Measurements from ENCODE around the gene LGALS7B.
"Not testable (repeated sequence)": the region's sequence is repeated elsewhere in the genome, so short reads cannot be mapped to it uniquely, and the experiment has no call there.

Gene LGALS7B

GRCh38 chr19:38792250-38793111 is 3.5 kb downstream of the LGALS7B start:
- Histone ChIP-seq H3K36me3 (no peaks in the 10 kb centered on the region), H3K27me3 (peaks cover 13 to 23% (median 21%) of the 10 kb centered on the region in 11 experiments), H3K27ac (peak overlapping the region in 5 of 11 experiments; percentile 28 to 46 (median 33); a peak in 3 of 22 replicates), H3K4me2 (peak overlapping the region; percentile 7 to 59 (median 34); a peak in 12 of 22 replicates), H3K9me3 (replicated peaks in 1 of 11) (peaks cover 0 to 9% (median 0%) of the 10 kb centered on the region in 11 experiments; a peak in 5 of 22 replicates), H3K4me3 (0 out of 20 replicates have a peak overlapping the region, but pooled peaks of 1 of the 10 experiments have one; percentile 17), H4K20me1 (no peaks in the 10 kb centered on the region), H3K4me1 (peaks cover 0 to 8% (median 3%) of the 10 kb centered on the region in 10 experiments; a peak in 5 of 20 replicates), H3K9ac (no peak overlapping the region)
- no peak for TF ChIP-seq Cebpa-rat (IDR thresholded peaks at IDR 0.05)

GRCh38 chr19:38793177-38793576 is 4.2 kb downstream of the LGALS7B start:
- no peak overlapping the region for H3K9ac ChIP-seq
- no peak overlapping the region for H3K4me2 ChIP-seq
- peaks cover 0 to 9% (median 0%) of the 10 kb centered on the region in 11 experiments; a peak in 5 of 22 replicates for H3K9me3 ChIP-seq (replicated peaks in 1 of 11)
- H3K4me1 ChIP-seq, result peaks cover 0 to 8% (median 3%) of the 10 kb centered on the region in 10 experiments; a peak in 5 of 20 replicates
- no peaks in the 10 kb centered on the region for H3K36me3 ChIP-seq
- H4K20me1 ChIP-seq, result no peaks in the 10 kb centered on the region
- TF ChIP-seq Cebpa-rat (IDR thresholded peaks at IDR 0.05), result no peak
- no peak overlapping the region for H3K27ac ChIP-seq
- H3K27me3 ChIP-seq, result peaks cover 13 to 23% (median 21%) of the 10 kb centered on the region in 11 experiments
- H3K4me3 ChIP-seq, result no peak overlapping the region

GRCh38 chr19:38793671-38794070 is 4.7 kb downstream of the LGALS7B start:
- Histone ChIP-seq H3K27ac (no peak overlapping the region), H3K9ac (no peak overlapping the region), H3K4me1 (peaks cover 0 to 8% (median 3%) of the 10 kb centered on the region in 10 experiments; a peak in 5 of 20 replicates), H3K36me3 (no peaks in the 10 kb centered on the region), H3K27me3 (peaks cover 13 to 23% (median 21%) of the 10 kb centered on the region in 11 experiments), H3K4me2 (no peak overlapping the region), H3K4me3 (no peak overlapping the region), H4K20me1 (no peaks in the 10 kb centered on the region), H3K9me3 (replicated peaks in 1 of 11) (peaks cover 0 to 9% (median 0%) of the 10 kb centered on the region in 11 experiments; a peak in 5 of 22 replicates)
- no peak for TF ChIP-seq Cebpa-rat (IDR thresholded peaks at IDR 0.05)

GRCh38 chr19:38795549-38795948 is 6.5 kb downstream of the LGALS7B start:
- no peak for TF ChIP-seq Cebpa-rat (IDR thresholded peaks at IDR 0.05)
- Histone ChIP-seq H3K27me3 (peaks cover 13 to 23% (median 21%) of the 10 kb centered on the region in 11 experiments), H3K9me3 (replicated peaks in 1 of 11) (peaks cover 0 to 23% (median 0%) of the 10 kb centered on the region in 11 experiments; a peak in 5 of 22 replicates), H3K4me1 (peaks cover 0 to 8% (median 3%) of the 10 kb centered on the region in 10 experiments; a peak in 5 of 20 replicates), H3K36me3 (no peaks in the 10 kb centered on the region), H4K20me1 (no peaks in the 10 kb centered on the region), H3K4me3 (no peak overlapping the region), H3K9ac (no peak overlapping the region), H3K27ac (no peak overlapping the region), H3K4me2 (no peak overlapping the region)

- TF ChIP-seq Cebpa-rat (IDR thresholded peaks at IDR 0.05), result no peak
- peaks cover 0 to 23% (median 0%) of the 10 kb centered on the region in 11 experiments; a peak in 5 of 22 replicates for H3K9me3 ChIP-seq (replicated peaks in 1 of 11)
- no peaks in the 10 kb centered on the region for H4K20me1 ChIP-seq
- H3K9ac ChIP-seq, result no peak overlapping the region
- no peak overlapping the region for H3K4me3 ChIP-seq
- no peak overlapping the region for H3K4me2 ChIP-seq
- no peak overlapping the region for H3K27ac ChIP-seq
- peaks cover 0 to 8% (median 3%) of the 10 kb centered on the region in 10 experiments; a peak in 5 of 20 replicates for H3K4me1 ChIP-seq
- H3K36me3 ChIP-seq, result no peaks in the 10 kb centered on the region
- H3K27me3 ChIP-seq, result peaks cover 13 to 23% (median 21%) of the 10 kb centered on the region in 11 experiments
Measured at GRCh38 chr19:38796154-38796553, 7.2 kb downstream of the LGALS7B start.

GRCh38 chr19:38797781-38798180 is 8.8 kb downstream of the LGALS7B start:
- not testable (repeated sequence) for H3K9ac ChIP-seq, H3K4me3 ChIP-seq, H3K36me3 ChIP-seq, H3K27ac ChIP-seq, H4K20me1 ChIP-seq, H3K4me1 ChIP-seq, H3K4me2 ChIP-seq
- Histone ChIP-seq H3K9me3 (replicated peaks in 1 of 11) (peaks cover 0 to 23% (median 0%) of the 10 kb centered on the region in 11 experiments; a peak in 5 of 22 replicates), H3K27me3 (peaks cover 6 to 15% (median 13%) of the 10 kb centered on the region in 11 experiments)

- H3K4me1 ChIP-seq, result no peaks in the 10 kb centered on the region
- H3K9ac ChIP-seq, result no peak overlapping the region
- H3K4me2 ChIP-seq, result no peak overlapping the region
- peaks cover 0 to 2% (median 0%) of the 10 kb centered on the region in 11 experiments; a peak in 5 of 22 replicates for H3K27me3 ChIP-seq
- H3K27ac ChIP-seq, result no peak overlapping the region
- H4K20me1 ChIP-seq, result no peaks in the 10 kb centered on the region
- no peak for TF ChIP-seq Cebpa-rat (IDR thresholded peaks at IDR 0.05)
- peaks cover 0 to 23% (median 0%) of the 10 kb centered on the region in 11 experiments; a peak in 5 of 22 replicates for H3K9me3 ChIP-seq (replicated peaks in 1 of 11)
- H3K36me3 ChIP-seq, result no peaks in the 10 kb centered on the region
- H3K4me3 ChIP-seq, result no peak overlapping the region
Measured at GRCh38 chr19:38799104-38799503, 10.1 kb downstream of the LGALS7B start.

- Histone ChIP-seq H3K36me3 (no peaks in the 10 kb centered on the region), H4K20me1 (no peaks in the 10 kb centered on the region), H3K4me3 (no peak overlapping the region), H3K27me3 (no peaks in the 10 kb centered on the region), H3K4me2 (no peak overlapping the region), H3K9ac (no peak overlapping the region), H3K27ac (no peak overlapping the region), H3K4me1 (peaks cover 4 to 12% (median 9%) of the 10 kb centered on the region in 10 experiments), H3K9me3 (replicated peaks in 1 of 11) (peaks cover 0 to 17% (median 0%) of the 10 kb centered on the region in 11 experiments; a peak in 2 of 22 replicates)
- no peak for TF ChIP-seq Cebpa-rat (IDR thresholded peaks at IDR 0.05)
Measured at GRCh38 chr19:38800577-38801347, 11.8 kb downstream of the LGALS7B start.
